NCI-H748 (cell line): Measurements from ENCODE around the gene TAGLN.
A peak's percentile ranks its signal among the peaks of the same experiment; 100 is the strongest.

ENCODE experiments used
- DNase-seq: peaks from one replicate; lab custom pipeline; 2025; ENCODE audit not compliant: unreplicated experiment; lab: John Stamatoyannopoulos, UW

TAGLN gene

GRCh38 chr11:117199053-117199915, at the start of gene TAGLN:
TAGLN (plus strand) TSS chr11:117199370; CDS start chr11:117203014, 3,644 bp downstream.
- no peak for DNase-seq

- DNase-seq, result no peak
Observed at GRCh38 chr11:117152066-117152465, 47.1 kb upstream of the TAGLN start.

- no peak for DNase-seq
Observed at GRCh38 chr11:117154468-117154867, 44.7 kb upstream of the TAGLN start.

- no peak for DNase-seq
Observed at GRCh38 chr11:117157507-117157906, 41.7 kb upstream of the TAGLN start.

GRCh38 chr11:117159892-117160291, 39.3 kb upstream of the TAGLN start:
- DNase-seq, result no peak

- DNase-seq, result no peak
Observed at GRCh38 chr11:117160826-117161225, 38.3 kb upstream of the TAGLN start.

GRCh38 chr11:117166491-117166890, 32.7 kb upstream of the TAGLN start:
- DNase-seq, result no peak

- no peak for DNase-seq
Observed at GRCh38 chr11:117169736-117170135, 29.4 kb upstream of the TAGLN start.

GRCh38 chr11:117170210-117170609, 29.0 kb upstream of the TAGLN start:
- no peak for DNase-seq

- DNase-seq, result no peak
Observed at GRCh38 chr11:117171007-117171403, 28.2 kb upstream of the TAGLN start.

- no peak for DNase-seq
Observed at GRCh38 chr11:117171404-117172061, 27.6 kb upstream of the TAGLN start.

- DNase-seq, result no peak
Observed at GRCh38 chr11:117172724-117173421, 26.3 kb upstream of the TAGLN start.

- no peak for DNase-seq
Observed at GRCh38 chr11:117175104-117175503, 24.1 kb upstream of the TAGLN start.

GRCh38 chr11:117175781-117176180, 23.4 kb upstream of the TAGLN start:
- no peak for DNase-seq

GRCh38 chr11:117176186-117176585, 23.0 kb upstream of the TAGLN start:
- DNase-seq, result no peak

- DNase-seq, result no peak
Observed at GRCh38 chr11:117177534-117178209, 21.5 kb upstream of the TAGLN start.

GRCh38 chr11:117178210-117179034, 20.7 kb upstream of the TAGLN start, which contains the start of gene SIDT2:
SIDT2 (plus strand) TSS chr11:117178743; CDS start chr11:117179264, 521 bp downstream.
- DNase-seq, result peak; percentile 94

- peak; percentile 37 for DNase-seq
Observed at GRCh38 chr11:117179048-117179999, 19.8 kb upstream of the TAGLN start.

GRCh38 chr11:117180020-117180419, 19.1 kb upstream of the TAGLN start:
- no peak for DNase-seq
